Measurements from ENCODE around the gene PSMD4.

The PSMD4 gene

GRCh38 chr1:151309811-151310323 lies 55.3 kb downstream of the PSMD4 start:
- no peak for DNase-seq

DNA sequence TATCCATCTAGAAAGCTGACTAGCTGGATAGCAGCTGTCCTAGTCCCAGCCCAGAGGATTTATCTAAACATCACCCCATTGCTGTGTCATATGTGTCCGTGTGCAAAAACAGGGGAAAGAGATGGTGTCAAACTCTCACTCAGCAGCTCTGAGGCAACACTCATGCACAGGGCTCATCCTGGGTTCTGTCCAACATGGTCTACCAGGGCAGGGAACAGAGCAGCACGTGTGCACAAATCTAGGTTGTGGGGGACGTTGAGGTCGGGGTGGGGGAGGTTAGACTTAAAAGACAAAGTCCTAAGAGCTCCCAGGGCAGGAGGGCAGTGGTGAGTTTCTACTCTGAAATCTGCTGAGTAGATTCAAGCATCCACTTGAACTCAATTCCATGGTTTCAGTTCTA lies 56.5 kb downstream of the PSMD4 start:
- no peak for DNase-seq

GRCh38 chr1:151311589-151312331 lies 57.2 kb downstream of the PSMD4 start:
- DNase-seq: no peak

DNA sequence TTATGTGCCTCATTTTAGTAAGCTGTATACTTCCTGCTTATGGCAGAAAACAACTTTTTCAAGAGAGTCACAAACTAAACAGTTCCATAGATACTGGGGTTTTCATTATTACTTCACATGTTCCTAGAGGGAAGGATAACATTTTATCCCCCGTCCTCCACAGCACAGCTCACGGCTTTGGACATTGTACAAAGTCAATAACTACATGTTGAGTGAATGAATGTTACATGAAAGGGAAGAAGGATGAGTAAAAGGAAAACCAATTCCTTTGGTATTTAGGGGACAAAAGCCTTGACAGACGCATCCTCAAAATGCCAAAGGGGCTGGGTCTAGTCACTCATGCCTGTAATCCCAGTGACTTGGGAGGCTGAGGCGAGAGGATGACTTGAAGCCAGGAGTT lies 57.9 kb downstream of the PSMD4 start:
- DNase-seq: no peak

GRCh38 chr1:151312826-151313225 lies 58.3 kb downstream of the PSMD4 start:
- DNase-seq: no peak

DNA sequence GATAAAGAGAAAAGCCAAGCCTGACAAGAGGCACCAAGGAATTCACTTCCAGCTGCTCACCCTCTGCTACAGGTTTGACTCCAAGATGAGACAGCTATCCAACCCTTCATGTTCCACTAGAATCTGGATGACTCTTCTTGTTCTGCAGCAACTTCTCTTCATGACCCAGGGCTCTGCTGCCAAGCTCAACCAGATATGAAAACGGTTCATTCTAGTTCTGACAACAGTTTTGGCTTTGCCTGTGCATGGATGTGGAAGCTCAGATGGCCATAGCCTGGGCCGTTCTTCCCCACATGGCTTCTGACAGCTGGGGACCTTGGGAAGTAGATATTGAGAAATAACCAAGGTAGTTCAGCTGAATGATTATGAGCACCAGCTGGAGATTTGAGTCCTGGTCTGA lies 59.0 kb downstream of the PSMD4 start:
- DNase-seq: no peak

- no peak for DNase-seq
Observed at GRCh38 chr1:151314137-151314875, 59.8 kb downstream of the PSMD4 start.

DNA sequence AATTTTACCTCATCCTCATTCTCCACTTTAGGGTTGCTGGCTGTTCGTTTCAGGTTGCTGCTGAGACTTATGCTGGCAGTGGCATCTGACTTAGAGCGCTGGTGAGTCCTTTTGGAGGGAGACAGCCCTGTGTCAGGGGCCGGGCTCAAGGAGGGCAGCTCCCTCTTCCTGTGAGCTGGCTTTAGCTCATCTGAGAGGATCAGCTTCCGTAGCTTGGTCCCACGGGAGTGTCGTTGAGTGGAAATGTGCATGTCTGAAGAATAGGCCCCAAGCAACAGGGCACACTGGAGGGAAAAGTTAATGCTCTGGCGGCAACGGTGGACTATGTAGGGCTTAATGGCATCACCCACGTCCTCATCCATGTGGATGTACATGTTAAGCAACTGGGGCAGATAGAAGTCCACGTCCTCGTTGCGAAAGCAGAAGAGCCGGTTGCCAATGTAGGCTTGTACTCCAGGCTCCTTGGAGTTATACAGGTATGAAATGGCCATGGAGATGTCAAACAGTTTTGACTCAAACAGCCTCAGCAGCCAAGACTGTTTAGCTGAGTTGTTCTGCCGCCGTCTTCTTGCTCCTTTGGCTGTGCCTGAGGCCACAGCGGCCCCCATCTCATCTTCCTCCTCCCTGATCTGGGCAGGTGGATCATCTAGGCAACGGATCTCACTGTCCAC lies 61.2 kb downstream of the PSMD4 start:
- no peak for DNase-seq

Data from NCI-H1105 (cell line).